ENCODE measurements around the gene IL13.
A peak's percentile ranks its signal among the peaks of the same experiment; 100 is the strongest.
"Not testable (repeated sequence)": the region's sequence is repeated elsewhere in the genome, so short reads cannot be mapped to it uniquely, and the experiment has no call there.

Gene IL13

DNA sequence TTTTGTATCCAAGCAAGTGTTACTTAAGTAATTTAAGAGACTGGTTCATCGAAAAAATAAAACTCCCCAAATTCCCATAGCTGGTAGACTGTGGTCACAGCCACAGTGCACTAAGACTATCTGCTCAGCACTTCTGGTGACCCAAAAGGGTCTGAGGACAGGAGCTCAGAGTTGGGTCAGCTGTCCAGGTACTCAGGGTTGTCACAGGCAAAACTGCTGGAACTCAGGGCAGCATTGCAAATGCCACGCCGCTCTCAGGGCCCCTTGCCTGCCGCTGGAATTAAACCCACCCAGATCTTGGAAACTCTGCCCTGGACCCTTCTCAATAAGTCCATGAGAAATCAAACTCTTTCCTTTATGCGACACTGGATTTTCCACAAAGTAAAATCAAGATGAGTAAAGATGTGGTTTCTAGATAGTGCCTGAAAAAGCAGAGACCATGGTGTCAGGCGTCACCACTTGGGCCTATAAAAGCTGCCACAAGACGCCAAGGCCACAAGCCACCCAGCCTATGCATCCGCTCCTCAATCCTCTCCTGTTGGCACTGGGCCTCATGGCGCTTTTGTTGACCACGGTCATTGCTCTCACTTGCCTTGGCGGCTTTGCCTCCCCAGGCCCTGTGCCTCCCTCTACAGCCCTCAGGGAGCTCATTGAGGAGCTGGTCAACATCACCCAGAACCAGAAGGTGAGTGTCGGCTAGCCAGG, at the start of gene IL13:
Gene IL13 (plus strand): TSS at position 498 of the 705 bp plus-strand sequence. CDS start 14 bp downstream, at position 512.
- no peak for DNase-seq

DNA sequence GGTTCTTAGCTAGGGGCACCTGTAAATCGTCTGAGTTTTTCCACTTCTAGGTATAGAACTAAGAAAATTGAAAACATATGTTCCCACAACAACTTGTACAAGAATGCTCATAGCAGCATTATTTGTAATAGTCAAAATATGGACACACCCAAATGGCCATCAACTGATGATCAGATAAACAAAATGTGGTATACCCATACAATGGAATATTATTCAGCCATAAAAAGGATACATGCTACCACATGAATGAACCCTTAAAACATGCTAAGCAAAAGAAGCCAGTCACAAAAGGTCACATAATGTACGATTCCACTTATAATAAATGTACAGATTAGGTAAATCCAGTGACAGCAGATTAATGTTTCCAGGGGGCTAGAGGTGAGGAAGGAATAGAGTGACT, 46.0 kb upstream of the IL13 start:
- no peak for DNase-seq

DNA sequence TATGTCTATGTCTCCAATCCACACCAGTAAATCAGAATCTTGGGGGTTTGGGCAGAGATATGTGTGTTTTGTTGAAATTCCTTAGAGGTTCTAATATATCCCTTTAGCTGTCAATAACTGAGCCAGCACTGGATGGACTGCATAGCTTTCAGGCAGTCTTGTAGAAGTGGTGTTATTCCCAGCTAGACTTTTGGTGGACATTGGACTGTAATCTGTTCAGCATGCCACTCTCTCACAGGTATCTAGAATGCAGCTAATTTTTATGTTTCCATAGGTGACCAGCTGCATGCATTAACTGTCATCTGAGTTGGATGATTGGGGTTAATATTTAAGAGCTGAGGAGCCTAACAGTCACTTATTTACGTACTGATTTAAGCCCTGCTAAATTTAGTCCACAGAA, 45.1 kb upstream of the IL13 start:
- DNase-seq, result no peak

DNA sequence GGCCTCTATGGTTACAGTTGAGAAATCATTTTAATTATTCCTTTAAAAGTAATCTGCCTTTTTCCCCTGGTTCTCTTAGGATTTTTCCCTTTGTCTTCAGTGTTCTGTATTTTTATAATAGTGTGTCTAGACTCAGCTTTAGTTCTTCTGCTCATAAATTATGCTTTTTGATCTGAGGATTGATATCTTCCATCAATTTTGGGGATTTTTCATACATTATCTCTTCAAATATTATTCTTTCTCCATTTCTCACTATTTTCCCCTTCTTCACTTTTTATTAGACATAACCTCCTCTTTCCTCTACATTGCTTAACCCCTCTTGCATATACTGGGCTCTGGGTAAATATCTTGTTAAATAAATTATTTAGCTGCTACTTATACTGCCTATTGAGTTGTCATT, 36.3 kb upstream of the IL13 start:
- no peak for DNase-seq

DNA sequence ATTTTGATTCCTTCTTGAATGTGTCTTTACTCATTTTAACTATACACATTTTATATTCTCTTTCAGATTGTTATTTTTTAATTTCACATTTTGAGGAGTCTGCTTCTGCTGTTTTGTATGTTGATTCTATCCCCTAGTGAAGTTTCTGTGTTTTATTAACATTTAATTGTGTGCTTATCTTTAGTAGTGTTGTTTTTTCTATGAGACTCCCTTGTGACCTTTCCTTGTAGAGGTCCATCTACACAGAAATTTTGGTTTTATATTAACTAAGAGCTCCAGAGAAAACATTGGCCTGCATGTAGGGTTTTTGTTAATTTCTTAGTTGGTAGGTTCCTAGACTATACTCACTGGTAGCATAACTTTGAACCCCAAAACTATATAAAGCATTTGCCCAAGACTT, 35.4 kb upstream of the IL13 start:
- DNase-seq, result no peak

DNA sequence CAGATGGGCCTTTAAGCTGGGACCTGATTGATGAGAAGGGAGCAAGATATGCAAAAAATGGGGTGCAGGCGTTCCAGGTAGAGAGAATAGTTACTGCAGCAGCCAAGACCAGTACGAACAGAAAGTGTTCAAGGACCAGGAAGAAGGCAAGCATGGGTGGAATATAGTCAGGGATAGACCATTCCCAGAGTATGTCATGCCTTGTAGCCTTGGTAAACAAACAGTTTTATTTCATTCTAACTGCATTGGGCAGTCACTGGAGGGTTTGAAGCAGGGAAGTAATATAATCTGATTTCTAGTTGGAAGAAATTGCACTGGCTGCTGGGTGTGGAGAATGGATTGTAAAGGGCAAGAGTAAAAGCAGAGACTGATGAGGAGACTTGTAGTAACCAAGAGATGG, 30.5 kb upstream of the IL13 start:
- no peak for DNase-seq

DNA sequence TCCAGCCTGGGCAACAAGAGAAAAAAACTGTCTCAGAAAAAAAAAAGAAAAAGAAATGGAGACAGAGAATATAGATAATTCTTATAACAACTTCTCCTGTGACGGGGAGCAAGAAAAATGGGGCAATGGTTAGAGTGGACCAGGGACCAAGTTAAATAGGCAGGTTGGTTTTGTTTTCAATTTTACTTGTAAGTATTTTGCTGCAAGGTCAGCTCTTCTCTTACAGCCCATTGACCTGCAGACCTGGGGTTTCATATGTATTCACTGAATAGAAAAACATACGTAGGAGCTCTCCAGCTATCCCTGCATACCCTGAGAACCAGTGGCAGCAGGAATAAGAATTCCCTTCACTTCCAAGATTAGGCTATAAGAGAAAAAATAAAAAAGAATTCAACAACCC, 29.2 kb upstream of the IL13 start:
- DNase-seq, result no peak

DNA sequence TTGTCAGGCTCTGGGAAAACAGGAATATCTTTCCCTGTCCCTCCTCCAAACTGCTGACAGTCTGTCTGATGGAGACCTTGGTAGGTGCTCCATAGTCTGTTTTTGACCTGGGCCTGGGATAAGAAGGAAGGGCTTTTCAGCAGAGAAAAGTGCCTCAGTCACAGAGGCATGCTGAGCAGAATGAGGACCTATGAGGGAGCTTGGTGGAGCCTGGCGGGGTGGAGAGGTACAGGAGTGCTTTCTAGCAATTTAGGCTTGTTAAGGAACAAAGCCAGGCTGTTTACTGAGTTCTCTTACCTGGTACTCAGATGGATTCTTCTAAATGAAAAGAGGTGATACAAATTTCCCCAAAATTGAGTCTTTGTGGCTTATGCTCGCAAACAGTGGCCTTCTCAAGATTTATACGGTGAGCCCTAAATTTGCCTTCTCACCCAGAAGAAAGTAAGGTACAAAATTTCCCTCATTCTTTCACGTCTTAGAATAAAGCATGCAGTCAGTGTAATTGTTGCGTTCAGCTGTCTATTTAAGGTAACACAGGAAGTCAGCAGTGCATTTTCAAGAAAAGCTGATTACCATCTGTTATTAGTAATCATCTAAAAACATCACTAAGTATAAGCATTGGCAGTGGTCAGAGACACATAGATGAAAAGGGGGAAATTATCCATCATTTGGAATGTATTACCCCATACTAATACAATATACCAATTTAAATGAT, 28.6 kb upstream of the IL13 start:
- DNase-seq, result no peak

DNA sequence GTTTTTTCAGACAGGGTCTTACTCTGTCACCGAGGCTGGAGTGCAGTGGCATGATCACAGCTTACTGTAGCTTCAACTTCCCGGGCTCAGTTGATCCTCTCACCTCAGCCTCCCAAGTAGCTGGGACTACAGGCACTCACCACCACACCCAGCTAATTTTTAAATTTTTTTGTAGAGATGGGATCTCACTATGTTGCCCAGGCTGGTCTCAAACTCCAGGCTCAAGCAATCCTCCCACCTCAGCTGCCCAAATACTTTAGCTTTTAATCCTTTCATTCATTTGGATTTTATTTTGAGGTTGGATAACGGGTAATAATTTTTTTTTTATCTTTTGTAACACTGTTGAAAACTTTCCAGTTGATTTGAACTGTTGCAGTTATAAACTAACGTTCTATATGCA, 24.4 kb upstream of the IL13 start:
- not testable (repeated sequence) for DNase-seq

DNA sequence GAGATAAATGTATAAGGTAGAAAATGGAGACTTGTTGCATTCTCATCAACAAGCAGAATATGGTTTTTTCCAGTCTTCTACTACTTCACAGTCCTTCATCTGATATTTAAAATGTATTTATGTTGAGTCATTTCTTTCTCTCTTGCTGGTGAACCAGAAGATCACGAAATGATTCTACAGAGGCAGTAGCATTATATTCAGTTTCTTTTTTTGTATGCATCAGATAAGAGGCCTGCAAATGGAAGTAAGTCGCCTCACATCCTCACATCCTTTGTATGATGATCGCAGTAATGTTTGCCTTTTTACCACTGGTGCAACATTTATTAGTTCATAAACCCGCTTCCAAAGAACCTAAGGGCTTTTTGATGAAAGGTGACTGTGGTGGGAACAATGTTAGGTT, 22.1 kb upstream of the IL13 start:
- DNase-seq, result no peak

DNA sequence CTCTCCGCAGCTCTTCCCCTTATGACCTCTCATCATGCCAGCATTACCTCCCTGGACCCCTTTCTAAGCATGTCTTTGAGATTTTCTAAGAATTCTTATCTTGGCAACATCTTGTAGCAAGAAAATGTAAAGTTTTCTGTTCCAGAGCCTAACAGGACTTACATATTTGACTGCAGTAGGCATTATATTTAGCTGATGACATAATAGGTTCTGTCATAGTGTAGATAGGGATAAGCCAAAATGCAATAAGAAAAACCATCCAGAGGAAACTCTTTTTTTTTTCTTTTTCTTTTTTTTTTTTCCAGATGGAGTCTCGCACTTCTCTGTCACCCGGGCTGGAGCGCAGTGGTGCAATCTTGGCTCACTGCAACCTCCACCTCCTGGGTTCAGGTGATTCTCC, 20.7 kb upstream of the IL13 start:
- DNase-seq, result no peak

DNA sequence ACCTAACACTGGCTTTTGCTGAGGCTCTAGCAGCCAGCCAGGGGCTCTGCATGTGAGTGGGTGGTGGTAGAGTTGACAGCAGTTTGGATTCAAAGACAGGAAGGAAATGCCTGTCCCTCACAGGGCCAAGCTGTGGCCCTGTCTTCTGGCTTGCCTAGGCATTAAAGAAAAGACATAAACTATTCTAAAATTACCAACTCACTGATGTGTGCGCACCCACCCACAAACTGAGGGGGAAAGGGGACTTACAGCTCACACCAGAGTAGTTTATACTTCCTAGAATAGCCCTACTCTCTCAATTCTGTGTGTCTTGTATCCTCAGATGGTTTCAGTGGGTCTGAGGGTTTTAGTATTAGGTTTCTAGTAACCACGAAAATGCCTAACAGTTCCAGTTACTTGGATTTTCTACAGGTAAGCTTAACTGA, 18.3 kb upstream of the IL13 start:
- DNase-seq, result no peak

DNA sequence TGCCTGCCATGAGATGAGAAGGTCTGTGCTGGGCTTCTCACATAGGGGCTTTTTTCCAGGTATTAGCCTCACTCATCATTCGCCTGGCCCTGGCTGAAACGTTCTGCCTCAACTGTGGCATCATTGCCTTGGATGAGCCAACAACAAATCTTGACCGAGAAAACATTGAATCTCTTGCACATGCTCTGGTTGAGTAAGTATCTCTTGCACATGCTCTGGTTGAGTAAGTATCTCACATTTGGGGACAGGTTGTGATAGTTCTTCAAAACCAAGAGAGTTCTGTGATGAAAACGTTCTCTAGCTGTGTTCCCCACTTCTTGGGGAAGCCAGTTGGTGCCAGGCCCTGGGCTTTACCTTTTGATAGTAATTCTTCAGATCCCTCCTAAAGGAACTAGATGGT, 17.4 kb upstream of the IL13 start:
- no peak for DNase-seq

DNA sequence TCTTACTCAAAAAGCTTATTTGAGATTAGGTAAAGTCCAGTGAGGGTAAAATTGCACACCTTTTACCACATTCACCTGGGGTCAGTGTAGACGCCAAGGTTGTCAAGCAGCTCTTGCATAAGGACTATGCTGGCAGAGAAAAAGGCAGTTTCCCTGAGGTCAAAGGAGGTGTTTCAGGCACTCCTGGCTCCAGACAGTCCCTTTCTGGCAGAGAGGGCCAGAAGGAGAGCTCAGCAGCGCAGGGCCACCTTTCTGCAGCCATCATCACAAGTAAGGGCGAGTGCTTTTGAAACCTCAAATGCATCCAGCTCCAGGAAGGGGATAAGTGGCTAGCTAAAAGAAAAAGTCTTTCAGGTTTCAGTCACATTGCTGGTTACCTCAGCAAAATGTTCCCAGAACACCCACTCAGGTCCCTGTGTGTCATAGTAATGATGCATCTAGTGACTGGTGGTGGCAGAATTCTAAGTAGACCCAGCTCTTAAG, 16.7 kb upstream of the IL13 start:
- DNase-seq, result no peak

DNA sequence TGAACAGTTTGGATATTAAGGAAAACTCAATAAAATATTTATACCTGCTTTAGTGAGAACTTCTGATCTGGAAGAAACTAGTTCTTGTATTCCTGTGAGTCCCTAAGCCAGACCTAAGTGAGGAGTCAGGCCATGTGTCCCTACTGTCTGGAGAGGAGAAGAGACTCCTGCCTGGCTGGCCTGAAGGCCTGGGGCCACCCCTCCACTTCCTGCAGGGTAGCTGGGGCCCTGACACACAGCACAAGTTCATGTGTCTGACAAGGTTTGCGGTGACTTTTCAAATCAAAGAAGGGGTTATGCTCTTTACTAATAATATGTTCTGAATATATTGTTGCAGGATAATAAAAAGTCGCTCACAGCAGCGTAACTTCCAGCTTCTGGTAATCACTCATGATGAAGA, 16.1 kb upstream of the IL13 start:
- no peak for DNase-seq

DNA sequence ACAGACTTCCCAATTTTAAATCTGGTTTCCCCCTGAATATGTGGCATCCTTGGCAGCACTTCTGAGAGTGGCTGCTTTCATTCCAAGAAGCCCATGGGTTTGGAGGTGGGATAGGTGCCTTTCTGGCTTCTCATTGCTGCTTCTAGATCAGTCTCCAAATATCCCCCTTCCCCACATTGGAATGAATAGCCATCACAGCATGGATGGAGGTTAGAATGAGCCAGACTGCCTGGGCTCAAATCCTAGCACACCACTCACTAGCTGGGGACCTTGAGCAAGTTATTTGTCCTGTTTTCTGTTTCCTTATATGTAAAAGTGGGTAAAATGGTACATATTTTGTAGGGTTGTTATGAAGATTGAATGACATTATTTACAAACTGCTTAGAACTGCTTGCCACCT, 13.8 kb upstream of the IL13 start:
- no peak for DNase-seq

DNA sequence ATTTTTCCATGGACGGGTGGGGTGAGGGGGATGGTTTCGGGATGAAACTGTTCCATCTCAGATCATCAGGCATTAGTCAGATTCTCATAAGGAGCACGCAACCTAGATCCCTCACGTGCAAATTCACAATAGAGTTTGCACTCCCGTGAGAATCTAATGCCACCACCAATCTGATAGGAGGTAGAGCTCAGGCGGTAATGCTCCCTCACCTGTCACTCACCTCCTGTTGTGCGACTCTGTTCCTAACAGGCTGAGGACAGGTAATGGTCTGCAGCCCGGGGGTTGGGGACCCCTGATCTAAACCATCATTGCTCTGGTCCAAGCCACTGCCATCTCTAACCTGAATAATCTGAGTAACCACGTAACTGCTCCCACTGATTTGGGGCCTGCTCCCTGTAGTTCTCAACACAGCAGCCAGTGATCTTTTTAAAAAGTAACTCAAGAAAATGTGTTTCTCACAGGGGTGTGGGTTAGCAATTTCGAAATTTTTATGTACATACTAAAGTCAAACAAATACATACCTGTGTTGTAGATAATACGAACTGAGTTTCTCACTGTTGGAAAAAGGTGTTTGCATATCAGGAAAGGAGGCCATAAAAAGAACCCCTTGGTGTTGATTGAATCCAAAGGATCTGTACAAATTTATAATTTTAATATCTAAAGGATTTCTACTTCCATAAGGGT, 11.2 kb upstream of the IL13 start:
- no peak for DNase-seq

DNA sequence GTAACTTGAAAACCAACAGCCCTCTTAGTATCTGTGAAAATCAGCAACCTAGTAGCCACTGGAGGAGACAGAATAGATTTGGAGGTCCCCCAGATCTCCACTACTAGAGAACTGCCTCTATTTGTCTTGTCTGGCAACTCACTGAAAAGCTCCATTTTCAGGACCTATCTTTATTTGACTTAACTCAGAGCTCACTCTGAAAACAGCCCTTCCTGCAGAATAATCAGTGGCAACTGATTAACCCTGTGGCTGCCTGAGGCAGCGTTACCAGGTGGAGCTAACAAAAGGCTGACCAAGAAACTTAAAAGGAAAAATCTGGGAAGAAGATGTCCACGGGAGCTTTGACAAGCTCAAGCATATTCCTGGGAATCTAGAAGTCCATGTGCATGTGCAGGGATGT, 10.5 kb upstream of the IL13 start:
- DNase-seq, result no peak

DNA sequence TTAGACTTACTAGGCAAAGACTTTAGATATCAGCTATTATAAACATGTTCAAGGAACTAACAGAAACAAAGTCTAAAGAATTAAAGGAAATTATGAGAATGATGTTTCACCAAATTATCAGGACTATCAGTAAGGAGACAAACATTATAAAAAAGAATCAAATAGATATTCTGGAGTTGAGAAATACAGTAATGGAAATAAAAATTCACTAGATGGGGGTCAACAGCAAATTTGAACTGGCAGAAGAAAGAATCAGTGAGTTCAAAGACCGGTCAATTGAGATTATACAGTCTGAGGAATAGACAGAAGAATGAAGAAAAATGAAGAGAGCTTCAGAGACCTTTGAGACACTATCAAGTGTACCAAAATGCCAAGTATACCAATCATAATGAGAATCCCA, 9.6 kb upstream of the IL13 start:
- DNase-seq, result no peak

DNA sequence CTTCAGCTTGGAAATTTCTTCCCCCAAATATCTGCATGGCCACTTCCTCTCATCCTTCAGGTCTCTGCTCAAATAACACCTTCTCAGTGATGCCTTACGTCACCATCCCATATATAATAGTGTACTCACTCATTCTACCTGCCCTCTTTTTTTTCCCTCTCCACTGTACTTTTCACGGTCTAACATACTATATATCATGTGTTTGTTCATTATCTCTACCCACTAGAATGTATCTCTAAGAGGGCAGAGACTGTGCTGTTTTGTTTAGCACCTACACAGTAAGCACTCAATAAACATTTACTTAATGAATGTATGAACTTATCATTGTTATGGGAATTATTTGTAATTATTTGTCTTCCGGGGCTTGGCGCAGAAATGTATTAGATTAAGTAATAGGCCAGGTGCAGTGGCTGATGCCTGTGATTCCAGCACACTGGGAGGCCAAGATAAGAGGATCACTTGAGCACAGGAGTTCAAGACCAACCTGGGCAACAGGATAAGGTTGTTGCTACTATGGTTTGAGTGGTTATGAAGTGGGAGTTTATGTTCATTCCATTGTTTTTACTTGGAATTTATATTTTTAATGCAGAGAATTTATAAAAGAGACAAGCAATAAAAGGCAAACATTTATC, 6.0 kb upstream of the IL13 start:
- DNase-seq, result no peak

DNA sequence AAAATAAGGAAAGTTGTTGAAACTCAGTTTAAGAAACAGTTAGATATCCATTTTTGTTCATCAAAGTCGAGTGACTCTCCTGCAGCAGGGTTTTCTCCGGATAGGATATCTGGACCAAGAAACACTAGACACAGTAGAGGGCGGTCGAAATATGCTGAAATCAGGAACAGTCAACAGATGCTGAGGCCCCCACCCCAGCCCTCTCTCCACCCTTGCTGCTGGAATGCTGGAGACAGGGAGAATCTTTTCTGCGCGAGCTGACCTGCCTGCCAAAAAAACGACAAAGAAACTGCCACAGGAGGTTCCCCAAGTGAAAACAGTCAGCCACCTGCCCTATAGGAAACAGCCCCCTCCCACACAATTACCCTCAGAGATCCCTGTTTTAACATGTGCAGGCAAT, 4.3 kb upstream of the IL13 start:
- DNase-seq, result no peak

DNA sequence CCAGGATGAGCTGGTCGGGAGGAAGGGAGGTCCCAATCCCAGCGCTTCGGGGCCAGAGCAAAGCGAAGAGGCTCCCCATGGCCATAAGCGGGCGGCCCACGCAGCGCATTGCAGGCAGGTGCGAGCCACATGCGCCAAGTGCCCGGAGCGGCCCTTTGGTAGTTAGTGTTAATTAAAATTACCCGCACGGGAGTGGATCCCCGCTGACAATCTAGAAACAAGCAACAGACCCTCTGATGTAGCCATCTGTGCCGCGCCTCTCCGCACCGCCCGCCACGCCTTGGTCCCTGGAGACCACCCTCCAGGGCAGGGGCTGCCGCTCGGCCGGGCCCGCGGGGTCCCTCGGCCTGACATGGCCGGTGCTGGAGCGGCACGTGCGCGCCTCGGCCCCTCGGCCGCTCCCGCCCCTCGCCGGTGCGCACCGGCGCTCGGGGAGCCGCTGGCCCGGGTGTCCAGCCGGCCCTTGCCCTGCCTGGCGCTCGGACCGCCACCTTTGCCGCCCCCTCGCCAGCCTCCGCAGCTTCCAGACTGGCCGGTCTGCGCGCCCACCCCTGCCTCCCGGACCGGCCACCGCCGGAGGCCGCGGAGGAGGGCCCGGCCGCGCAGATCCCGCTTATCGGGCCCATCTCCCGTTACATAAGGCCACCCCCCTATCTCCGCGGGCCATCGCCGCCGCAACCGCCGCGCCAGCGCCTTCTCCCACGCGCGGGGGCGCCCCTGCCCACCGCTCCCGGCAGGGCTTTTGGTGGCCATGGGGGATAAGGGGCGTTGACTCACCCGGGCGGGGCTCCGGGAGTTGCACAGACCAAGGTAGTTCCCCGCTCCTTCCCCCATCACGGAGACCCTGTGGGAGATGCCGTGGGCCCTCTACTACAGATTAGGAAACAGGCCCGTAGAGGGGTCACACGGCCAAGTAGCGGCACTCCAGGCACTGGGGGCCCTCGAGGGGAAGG, 1.9 kb upstream of the IL13 start:
- DNase-seq, result peak in 4 of 14 donors; percentile 13 to 31 (median 26)

Measured in C1 segment of cervical spinal cord (tissue), 14 donors.